NCI-H2081 treated with DMSO at 0.1 percent for 48 hours (cell line): ENCODE results near the gene LAMP1.
"Not testable (repeated sequence)": the region's sequence is repeated elsewhere in the genome, so short reads cannot be mapped to it uniquely, and the experiment has no call there.

ENCODE experiments used
- DNase-seq: peaks from one replicate; lab custom pipeline; 2025; lab: John Stamatoyannopoulos, UW

Gene LAMP1

GRCh38 chr13:113297370-113298042, 467 bp downstream of the LAMP1 start:
- DNase-seq = no peak

GRCh38 chr13:113298043-113298945, 1.3 kb downstream of the LAMP1 start:
- no peak for DNase-seq

GRCh38 chr13:113299951-113300350, 2.9 kb downstream of the LAMP1 start:
- DNase-seq = no peak

GRCh38 chr13:113302986-113303385, 5.9 kb downstream of the LAMP1 start:
- DNase-seq = no peak

GRCh38 chr13:113304121-113304520, 7.1 kb downstream of the LAMP1 start:
- DNase-seq = no peak

- DNase-seq = no peak
These were observed 8.2 kb downstream of the LAMP1 start for GRCh38 chr13:113305208-113305607.

GRCh38 chr13:113307491-113307890, 10.5 kb downstream of the LAMP1 start:
- DNase-seq = no peak

- no peak for DNase-seq
These were observed 12.4 kb downstream of the LAMP1 start for GRCh38 chr13:113309473-113309872.

- not testable (repeated sequence) for DNase-seq
These were observed 17.1 kb downstream of the LAMP1 start for GRCh38 chr13:113314112-113314511.

GRCh38 chr13:113314895-113315470, 17.9 kb downstream of the LAMP1 start:
- DNase-seq = not testable (repeated sequence)

GRCh38 chr13:113315992-113316391, 19.0 kb downstream of the LAMP1 start:
- no peak for DNase-seq

GRCh38 chr13:113317031-113317430, 20.0 kb downstream of the LAMP1 start:
- no peak for DNase-seq

GRCh38 chr13:113318956-113319355, 21.9 kb downstream of the LAMP1 start:
- no peak for DNase-seq

GRCh38 chr13:113319371-113319770, 22.3 kb downstream of the LAMP1 start:
- DNase-seq = no peak

GRCh38 chr13:113320226-113320875, 23.3 kb downstream of the LAMP1 start:
- DNase-seq = no peak

GRCh38 chr13:113321546-113321945, 24.5 kb downstream of the LAMP1 start:
- no peak for DNase-seq

- no peak for DNase-seq
These were observed 25.0 kb downstream of the LAMP1 start for GRCh38 chr13:113322043-113322461.

- no peak for DNase-seq
These were observed 26.0 kb downstream of the LAMP1 start for GRCh38 chr13:113322890-113323651.

- DNase-seq = no peak
These were observed 26.8 kb downstream of the LAMP1 start for GRCh38 chr13:113323869-113324268.

GRCh38 chr13:113324398-113324797, 27.4 kb downstream of the LAMP1 start:
- DNase-seq = no peak

- DNase-seq = no peak
These were observed 28.7 kb downstream of the LAMP1 start for GRCh38 chr13:113325779-113326178.

- no peak for DNase-seq
These were observed 30.3 kb downstream of the LAMP1 start for GRCh38 chr13:113327391-113327765.
